HG02970 (cell line): Measurements from ENCODE around the gene WWC1.
"Not testable (repeated sequence)": the region's sequence is repeated elsewhere in the genome, so short reads cannot be mapped to it uniquely, and the experiment has no call there.

Experiments
- ATAC-seq: cut with Tn5 transposase; IDR thresholded peaks from one replicate; pipeline ENCODE4 v1.9.1; 2021; ENCODE audit warnings: mild to moderate bottlenecking, moderate library complexity, moderate number of reproducible peaks; ENCODE audit not compliant: unreplicated experiment, low FRiP score

Gene WWC1

GRCh38 chr5:168430296-168430695, 138.9 kb downstream of the WWC1 start:
- no peak for ATAC-seq

GRCh38 chr5:168432903-168433302, 141.5 kb downstream of the WWC1 start:
- ATAC-seq: no peak

- no peak for ATAC-seq
Observed at GRCh38 chr5:168434001-168434400, 142.6 kb downstream of the WWC1 start.

GRCh38 chr5:168434746-168435321, 143.4 kb downstream of the WWC1 start:
- no peak for ATAC-seq

- not testable (repeated sequence) for ATAC-seq
Observed at GRCh38 chr5:168435340-168435739, 143.9 kb downstream of the WWC1 start.

- no peak for ATAC-seq
Observed at GRCh38 chr5:168438349-168438748, 146.9 kb downstream of the WWC1 start.

- no peak for ATAC-seq
Observed at GRCh38 chr5:168443533-168443932, 152.1 kb downstream of the WWC1 start.

- ATAC-seq: no peak
Observed at GRCh38 chr5:168443950-168444700, 152.7 kb downstream of the WWC1 start.

GRCh38 chr5:168446983-168447619, 155.7 kb downstream of the WWC1 start:
- no peak for ATAC-seq

- ATAC-seq: no peak
Observed at GRCh38 chr5:168447808-168448207, 156.4 kb downstream of the WWC1 start.

GRCh38 chr5:168449166-168449565, 157.7 kb downstream of the WWC1 start:
- no peak for ATAC-seq

- no peak for ATAC-seq
Observed at GRCh38 chr5:168451565-168451964, 160.1 kb downstream of the WWC1 start.

GRCh38 chr5:168455201-168455600, 163.8 kb downstream of the WWC1 start:
- no peak for ATAC-seq

GRCh38 chr5:168457542-168457941, 166.1 kb downstream of the WWC1 start:
- no peak for ATAC-seq

GRCh38 chr5:168460606-168461005, 169.2 kb downstream of the WWC1 start:
- no peak for ATAC-seq

- ATAC-seq: no peak
Observed at GRCh38 chr5:168463081-168463480, 171.6 kb downstream of the WWC1 start.

GRCh38 chr5:168464214-168464613, 172.8 kb downstream of the WWC1 start:
- no peak for ATAC-seq

GRCh38 chr5:168464641-168465040, 173.2 kb downstream of the WWC1 start:
- ATAC-seq: no peak

GRCh38 chr5:168467755-168468330, 176.4 kb downstream of the WWC1 start:
- ATAC-seq: no peak

- ATAC-seq: no peak
Observed at GRCh38 chr5:168468836-168469235, 177.4 kb downstream of the WWC1 start.

GRCh38 chr5:168469816-168470215, 178.4 kb downstream of the WWC1 start:
- ATAC-seq: no peak
